ENCODE measurements around the gene HOXA9.
A peak's percentile ranks its signal among the peaks of the same experiment; 100 is the strongest.

The HOXA9 gene

DNA sequence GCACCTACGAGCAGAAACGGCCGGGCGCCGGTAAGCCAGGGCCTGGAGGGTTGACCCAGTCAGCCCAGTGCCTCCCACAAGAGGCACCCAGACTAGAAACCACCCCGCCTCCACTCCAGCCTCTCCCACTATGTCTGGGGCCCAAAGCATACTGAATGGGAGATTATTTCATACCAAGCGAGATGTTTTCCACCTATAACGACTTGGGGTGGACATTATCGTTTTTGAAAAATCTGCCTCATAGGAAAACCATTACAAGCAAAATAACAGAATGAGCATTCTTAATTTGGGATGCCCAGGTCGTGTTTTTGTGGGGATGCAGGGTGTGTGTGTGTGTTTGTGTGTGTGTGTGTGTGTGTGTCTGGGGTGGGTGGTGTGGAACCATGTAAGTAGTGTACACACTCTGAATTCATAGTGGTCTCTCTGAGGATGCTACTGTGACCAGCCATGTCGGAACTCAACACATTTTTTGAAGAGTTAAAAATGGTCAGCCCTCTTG lies 19.4 kb downstream of the HOXA9 start:
- in situ Hi-C loops (cut with HindIII; ENCODE audit: low pct_ligation_motif_present, low sequenced_read_pairs): no loop called here
- Histone ChIP-seq H3K27ac (no peak overlapping the region), H3K36me3 (replicated peaks) (no peaks in the 10 kb centered on the region), H3K27me3 (replicated peaks) (peaks cover 95% of the 10 kb centered on the region), H3K4me3 (ENCODE audit: low read depth, low read length) (no peak overlapping the region)
- no peak for DNase-seq
- TF ChIP-seq, protein P1, sequence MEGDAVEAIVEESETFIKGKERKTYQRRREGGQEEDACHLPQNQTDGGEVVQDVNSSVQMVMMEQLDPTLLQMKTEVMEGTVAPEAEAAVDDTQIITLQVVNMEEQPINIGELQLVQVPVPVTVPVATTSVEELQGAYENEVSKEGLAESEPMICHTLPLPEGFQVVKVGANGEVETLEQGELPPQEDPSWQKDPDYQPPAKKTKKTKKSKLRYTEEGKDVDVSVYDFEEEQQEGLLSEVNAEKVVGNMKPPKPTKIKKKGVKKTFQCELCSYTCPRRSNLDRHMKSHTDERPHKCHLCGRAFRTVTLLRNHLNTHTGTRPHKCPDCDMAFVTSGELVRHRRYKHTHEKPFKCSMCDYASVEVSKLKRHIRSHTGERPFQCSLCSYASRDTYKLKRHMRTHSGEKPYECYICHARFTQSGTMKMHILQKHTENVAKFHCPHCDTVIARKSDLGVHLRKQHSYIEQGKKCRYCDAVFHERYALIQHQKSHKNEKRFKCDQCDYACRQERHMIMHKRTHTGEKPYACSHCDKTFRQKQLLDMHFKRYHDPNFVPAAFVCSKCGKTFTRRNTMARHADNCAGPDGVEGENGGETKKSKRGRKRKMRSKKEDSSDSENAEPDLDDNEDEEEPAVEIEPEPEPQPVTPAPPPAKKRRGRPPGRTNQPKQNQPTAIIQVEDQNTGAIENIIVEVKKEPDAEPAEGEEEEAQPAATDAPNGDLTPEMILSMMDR (IDR thresholded peaks at IDR 0.05; ENCODE audit: low read depth, low read length, missing control alignments): no peak

DNA sequence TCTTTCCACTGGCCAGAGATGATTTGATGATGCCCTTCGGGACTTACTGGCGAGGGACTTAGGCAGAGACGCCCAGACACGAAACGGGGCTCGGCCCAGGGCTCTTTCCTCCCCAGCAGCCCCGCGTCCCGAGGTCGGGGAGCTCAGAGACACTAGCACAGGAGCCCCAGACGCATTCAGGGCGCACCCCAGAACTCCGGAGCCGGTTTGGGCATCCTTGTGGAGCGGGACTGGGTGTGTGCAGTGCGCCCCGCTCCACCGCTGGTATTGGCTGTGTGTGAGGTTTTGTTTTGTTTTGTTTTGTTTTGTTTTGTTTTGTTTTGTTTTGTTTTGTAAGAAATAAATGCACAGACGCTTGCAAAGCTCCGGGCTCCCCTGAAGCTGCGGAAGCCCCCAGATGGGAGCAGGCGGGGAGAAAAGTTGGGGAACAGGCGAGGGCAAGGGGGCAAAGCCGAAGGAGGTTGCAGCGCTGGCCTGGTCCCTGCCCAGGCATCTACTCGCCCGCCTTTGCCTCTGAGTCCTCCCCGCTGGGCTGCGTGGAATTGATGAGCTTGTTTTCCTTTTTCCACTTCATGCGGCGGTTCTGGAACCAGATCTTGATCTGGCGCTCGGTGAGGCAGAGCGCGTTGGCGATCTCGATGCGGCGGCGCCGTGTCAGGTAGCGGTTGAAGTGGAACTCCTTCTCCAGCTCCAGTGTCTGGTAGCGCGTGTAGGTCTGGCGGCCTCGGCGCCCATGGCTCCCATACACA lies 20.0 kb downstream of the HOXA9 start:
- DNase-seq: no peak
- Histone ChIP-seq H3K36me3 (replicated peaks) (no peaks in the 10 kb centered on the region), H3K27me3 (replicated peaks) (peaks cover 94% of the 10 kb centered on the region), H3K27ac (no peak overlapping the region), H3K4me3 (ENCODE audit: low read depth, low read length) (no peak overlapping the region)
- TF ChIP-seq, protein P1 (IDR thresholded peaks at IDR 0.05; ENCODE audit: low read depth, low read length, missing control alignments): no peak
- in situ Hi-C loops (cut with HindIII; ENCODE audit: low pct_ligation_motif_present, low sequenced_read_pairs): no loop called here

DNA sequence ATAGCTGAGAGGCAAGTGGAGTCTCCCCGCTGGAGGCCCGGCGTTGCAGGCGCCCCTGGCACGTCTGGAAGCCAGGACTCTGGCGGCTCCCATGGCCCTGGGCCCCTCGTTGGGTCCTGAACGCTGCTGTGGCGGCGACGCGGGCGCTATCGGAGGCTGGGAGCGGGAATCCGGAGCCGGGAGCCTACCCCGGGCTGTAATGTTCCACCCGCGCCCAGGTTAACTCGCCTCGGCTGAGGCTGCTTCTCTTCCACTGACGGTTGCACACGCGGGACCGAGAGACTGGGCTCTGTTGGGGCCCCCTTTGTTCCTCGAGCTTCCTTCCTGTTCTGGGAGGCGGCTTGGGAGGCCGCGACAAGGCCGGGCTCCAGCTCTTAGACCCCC lies 20.6 kb downstream of the HOXA9 start:
- H3K27ac ChIP-seq: no peak overlapping the region
- peaks cover 96% of the 10 kb centered on the region for H3K27me3 ChIP-seq (replicated peaks)
- in situ Hi-C loops (cut with HindIII; ENCODE audit: low pct_ligation_motif_present, low sequenced_read_pairs): no loop called here
- DNase-seq: no peak
- TF ChIP-seq, protein P1 (IDR thresholded peaks at IDR 0.05; ENCODE audit: low read depth, low read length, missing control alignments): no peak
- no peaks in the 10 kb centered on the region for H3K36me3 ChIP-seq (replicated peaks)
- no peak overlapping the region for H3K4me3 ChIP-seq (ENCODE audit: low read depth, low read length)

- peaks cover 96% of the 10 kb centered on the region for H3K27me3 ChIP-seq (replicated peaks)
- TF ChIP-seq, protein P1 (IDR thresholded peaks at IDR 0.05; ENCODE audit: low read depth, low read length, missing control alignments): no peak
- no peaks in the 10 kb centered on the region for H3K36me3 ChIP-seq (replicated peaks)
- H3K27ac ChIP-seq: no peak overlapping the region
- no peak overlapping the region for H3K4me3 ChIP-seq (ENCODE audit: low read depth, low read length)
- in situ Hi-C loops (cut with HindIII; ENCODE audit: low pct_ligation_motif_present, low sequenced_read_pairs): no loop called here
- no peak for DNase-seq
Measured at GRCh38 chr7:27143950-27144780, 21.2 kb downstream of the HOXA9 start.

- Histone ChIP-seq H3K27ac (no peak within 1 kb of the TSS), H3K36me3 (replicated peaks) (no peaks in the 10 kb centered on the region), H3K4me3 (ENCODE audit: low read depth, low read length) (peak within 1 kb of the TSS; percentile 40), H3K27me3 (replicated peaks) (peaks cover 96% of the 10 kb centered on the region)
- TF ChIP-seq, protein P1 (IDR thresholded peaks at IDR 0.05; ENCODE audit: low read depth, low read length, missing control alignments): peak; percentile 47
- DNase-seq: no peak
- in situ Hi-C loops (cut with HindIII; ENCODE audit: low pct_ligation_motif_present, low sequenced_read_pairs): no loop called here
Measured at GRCh38 chr7:27143023-27143949, 22.1 kb downstream of the HOXA9 start, which contains the start of gene HOXA5. Gene HOXA5, minus strand, starts transcription at chr7:27143681. Its CDS starts 74 bp downstream, at chr7:27143607.

All from brain microvascular endothelial cell (primary cell).